Suprapubic skin (tissue), 4 donors: ENCODE measurements around the gene ADTRP.

Source experiments
- CTCF ChIP-seq, 2 donors: fragments of 200-600 bp in 1 of 2; fragments of 450-650 bp in 1 of 2; sonication (generic) in 1 of 2; IDR thresholded peaks; one replicate each; pipeline ENCODE4 v1.5.1; 2016 to 2019; ENCODE audit warnings: antibody characterized with exemption in 2 of 2, mild to moderate bottlenecking in 1 of 2, moderate library complexity in 1 of 2
- POLR2A ChIP-seq, 2 donors: fragments of 450-650 bp; IDR thresholded peaks; one replicate each; pipeline ENCODE4 v1.6.1; 2017; ENCODE audit warnings: antibody characterized with exemption in 2 of 2, mild to moderate bottlenecking in 2 of 2, moderate library complexity in 2 of 2
- POLR2AphosphoS5 ChIP-seq, 3 donors: sonication (generic); formaldehyde crosslinking; IDR thresholded peaks; one replicate each; pipeline ENCODE4 v1.6.1; 2017; ENCODE audit warnings: antibody characterized with exemption in 3 of 3

GRCh38 chr6:11788043-11788442, 9.4 kb upstream of the ADTRP start:
- no peak for TF ChIP-seq POLR2AphosphoS5 (IDR thresholded peaks at IDR 0.05)
- no peak for TF ChIP-seq CTCF (IDR thresholded peaks at IDR 0.05)
- TF ChIP-seq POLR2A (IDR thresholded peaks at IDR 0.05) = no peak
